HG02981 (cell line): ENCODE measurements around the gene ZNF569.
"Not testable (repeated sequence)": the region's sequence is repeated elsewhere in the genome, so short reads cannot be mapped to it uniquely, and the experiment has no call there.

Experiments used
- ATAC-seq: cut with Tn5 transposase; IDR thresholded peaks from one replicate; pipeline ENCODE4 v1.9.1; 2021; ENCODE audit warnings: mild to moderate bottlenecking, moderate library complexity; ENCODE audit not compliant: unreplicated experiment

The ZNF569 gene

GRCh38 chr19:37403403-37403802 lies 63.8 kb downstream of the ZNF569 start:
- ATAC-seq = no peak

GRCh38 chr19:37401078-37401477 lies 66.2 kb downstream of the ZNF569 start:
- ATAC-seq = no peak

GRCh38 chr19:37391399-37391798 lies 75.8 kb downstream of the ZNF569 start:
- not testable (repeated sequence) for ATAC-seq

- no peak for ATAC-seq
These were observed 78.0 kb downstream of the ZNF569 start for GRCh38 chr19:37389234-37389633.

GRCh38 chr19:37370880-37371661 lies 96.2 kb downstream of the ZNF569 start, which contains the start of gene ZNF527:
Gene ZNF527, plus strand, starts transcription at chr19:37371099. Its CDS starts 3,100 bp downstream, at chr19:37374199.
- peak; percentile 97 for ATAC-seq

- peak; percentile 24 for ATAC-seq
These were observed 96.8 kb downstream of the ZNF569 start for GRCh38 chr19:37370386-37370879.

- ATAC-seq = no peak
These were observed 104.5 kb downstream of the ZNF569 start for GRCh38 chr19:37362733-37363132.

- ATAC-seq = no peak
These were observed 105.2 kb downstream of the ZNF569 start for GRCh38 chr19:37361994-37362393.
